Measurements from ENCODE around the gene EN2. TPM values are rescaled to one million over a fixed set of nuclear protein-coding genes. Genes with fewer than 3 reads are reported as not detected.

The EN2 gene
- total RNA-seq, 4 donors from 2014 or later, result 0.21 to 0.56 (median 0.34) TPM; not detected in 1

DNA sequence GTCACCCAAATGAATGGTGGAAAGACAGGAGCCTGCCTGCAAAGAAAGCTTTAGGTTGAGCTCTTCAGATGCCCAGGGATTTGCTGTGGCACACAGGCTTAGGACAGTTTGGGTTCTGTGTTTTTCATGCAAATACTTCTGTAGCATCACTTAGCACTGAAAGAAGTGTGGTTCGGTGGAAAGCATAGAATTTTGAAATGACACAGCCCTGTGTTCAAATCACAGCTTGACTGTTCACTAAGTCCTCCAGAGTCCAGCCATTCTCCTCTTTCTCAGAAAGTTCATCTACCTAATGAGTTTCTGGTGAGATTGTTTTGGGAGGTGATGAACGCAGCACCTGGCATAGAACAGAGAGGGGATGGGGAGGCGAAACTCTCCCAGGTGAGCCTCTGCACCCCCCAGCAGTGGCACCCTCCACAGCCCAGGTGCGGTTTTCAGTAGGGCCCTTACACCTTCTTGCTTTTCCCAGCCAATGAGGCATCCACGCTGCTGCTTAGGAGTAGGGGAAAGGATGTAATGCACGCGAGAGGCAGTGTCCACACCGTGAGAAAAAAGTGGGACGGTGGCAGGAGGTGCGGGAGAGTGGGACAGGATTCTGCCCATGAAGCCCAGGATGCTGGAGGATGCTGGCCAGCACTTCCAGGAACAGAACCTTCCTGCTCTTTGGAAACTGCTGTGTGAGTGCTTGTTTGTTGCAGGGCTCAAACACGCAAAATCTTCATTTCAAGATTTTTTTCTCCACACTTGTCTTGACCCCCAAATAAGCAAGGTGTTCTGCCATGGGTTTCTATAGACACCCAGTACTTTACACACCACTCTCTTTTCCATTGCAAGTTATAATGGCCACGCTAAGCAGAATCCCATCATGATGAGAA, 11.6 kb downstream of the EN2 start:
- no peak for DNase-seq (ENCODE audit: low spot score in 2 of 2)
- Histone ChIP-seq H3K36me3 (no peaks in the 10 kb centered on the region), H3K27ac (no peak overlapping the region), H3K27me3 (peaks cover 99% of the 10 kb centered on the region), H3K9me3 (no peaks in the 10 kb centered on the region), H3K4me1 (peaks cover 46% of the 10 kb centered on the region), H3K4me3 (no peak overlapping the region)
- no peak for TF ChIP-seq POLR2A (IDR thresholded peaks at IDR 0.05)
- TF ChIP-seq EP300 (IDR thresholded peaks at IDR 0.05), result no peak
- TF ChIP-seq POLR2AphosphoS5 (IDR thresholded peaks at IDR 0.05), result no peak
- TF ChIP-seq, protein P1, sequence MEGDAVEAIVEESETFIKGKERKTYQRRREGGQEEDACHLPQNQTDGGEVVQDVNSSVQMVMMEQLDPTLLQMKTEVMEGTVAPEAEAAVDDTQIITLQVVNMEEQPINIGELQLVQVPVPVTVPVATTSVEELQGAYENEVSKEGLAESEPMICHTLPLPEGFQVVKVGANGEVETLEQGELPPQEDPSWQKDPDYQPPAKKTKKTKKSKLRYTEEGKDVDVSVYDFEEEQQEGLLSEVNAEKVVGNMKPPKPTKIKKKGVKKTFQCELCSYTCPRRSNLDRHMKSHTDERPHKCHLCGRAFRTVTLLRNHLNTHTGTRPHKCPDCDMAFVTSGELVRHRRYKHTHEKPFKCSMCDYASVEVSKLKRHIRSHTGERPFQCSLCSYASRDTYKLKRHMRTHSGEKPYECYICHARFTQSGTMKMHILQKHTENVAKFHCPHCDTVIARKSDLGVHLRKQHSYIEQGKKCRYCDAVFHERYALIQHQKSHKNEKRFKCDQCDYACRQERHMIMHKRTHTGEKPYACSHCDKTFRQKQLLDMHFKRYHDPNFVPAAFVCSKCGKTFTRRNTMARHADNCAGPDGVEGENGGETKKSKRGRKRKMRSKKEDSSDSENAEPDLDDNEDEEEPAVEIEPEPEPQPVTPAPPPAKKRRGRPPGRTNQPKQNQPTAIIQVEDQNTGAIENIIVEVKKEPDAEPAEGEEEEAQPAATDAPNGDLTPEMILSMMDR (IDR thresholded peaks at IDR 0.05), result no peak
- WGBS, result 13% methylated on average over 12 of the region's 12 CpGs

DNA sequence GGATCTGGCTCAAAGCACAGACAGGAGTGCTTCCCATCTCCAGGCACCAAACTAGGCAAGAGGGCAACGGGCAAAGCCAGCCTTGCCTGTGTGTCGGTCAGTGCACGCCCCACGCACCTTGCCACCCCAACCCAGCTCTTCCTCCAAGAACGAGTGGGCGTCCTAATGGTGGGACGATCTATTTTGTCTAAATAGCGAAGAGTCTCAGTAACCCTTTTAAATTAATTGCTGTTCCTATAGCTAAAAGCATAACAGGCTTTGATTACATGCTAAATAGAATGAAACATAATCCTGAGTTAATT, 12.2 kb downstream of the EN2 start:
- no peaks in the 10 kb centered on the region for H3K36me3 ChIP-seq
- H3K9me3 ChIP-seq, result no peaks in the 10 kb centered on the region
- no peak overlapping the region for H3K4me3 ChIP-seq
- peaks cover 46% of the 10 kb centered on the region for H3K4me1 ChIP-seq
- 32% methylated on average over 8 of the region's 8 CpGs for WGBS
- H3K27me3 ChIP-seq, result peaks cover 99% of the 10 kb centered on the region
- no peak for DNase-seq (ENCODE audit: low spot score in 2 of 2)
- TF ChIP-seq POLR2A (IDR thresholded peaks at IDR 0.05), result no peak
- TF ChIP-seq EP300 (IDR thresholded peaks at IDR 0.05), result no peak
- TF ChIP-seq POLR2AphosphoS5 (IDR thresholded peaks at IDR 0.05), result no peak
- TF ChIP-seq, protein P1 (IDR thresholded peaks at IDR 0.05), result no peak
- no peak overlapping the region for H3K27ac ChIP-seq

DNA sequence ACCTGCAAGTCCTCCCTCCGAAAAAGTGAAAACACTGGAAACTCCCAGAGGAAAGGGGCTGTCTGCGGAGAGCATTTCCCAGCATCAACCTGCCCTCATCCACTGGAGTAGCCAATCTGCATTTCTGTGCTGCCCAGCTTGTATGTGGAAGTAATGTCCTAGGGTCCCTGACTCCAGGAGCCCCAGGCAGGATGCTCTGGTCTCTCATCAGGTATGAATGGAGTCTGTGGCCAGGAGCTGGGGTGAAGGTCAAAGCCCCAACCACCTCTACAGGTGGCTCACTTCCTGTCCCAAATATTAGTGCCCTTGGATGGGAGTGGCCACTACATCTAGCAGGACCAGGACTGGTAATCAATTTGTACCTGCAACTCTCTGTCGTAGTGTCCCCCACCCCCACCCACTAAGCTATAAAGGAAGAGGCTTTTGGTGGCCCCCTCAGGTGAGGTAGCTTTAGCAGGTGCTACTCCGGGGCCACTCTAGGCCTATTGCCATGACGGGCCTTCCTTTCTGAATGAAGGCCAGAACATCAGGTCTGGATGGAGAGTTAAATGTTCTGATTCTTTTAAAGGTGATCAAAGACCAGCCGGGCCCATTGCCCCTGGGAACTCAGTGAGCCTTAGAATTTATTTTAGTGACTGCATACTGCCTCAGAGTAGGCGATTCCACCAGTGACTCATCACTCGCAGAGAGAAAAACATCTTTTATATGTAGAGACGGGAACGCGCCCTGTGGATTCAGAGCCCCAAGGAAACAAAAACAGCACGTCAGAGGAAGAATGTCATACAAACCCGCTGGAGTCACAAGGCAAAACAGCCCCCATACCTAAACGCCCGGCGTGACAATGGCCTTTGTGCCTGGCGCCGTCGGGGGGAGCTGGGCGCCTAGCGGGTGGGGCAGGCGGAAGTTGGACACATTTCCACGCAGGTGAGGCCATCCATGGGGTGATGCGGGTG, 13.0 kb downstream of the EN2 start:
- DNase-seq (ENCODE audit: low spot score in 2 of 2), result peak in 1 of 2 donors; percentile 49
- H3K9me3 ChIP-seq, result no peaks in the 10 kb centered on the region
- no peak for TF ChIP-seq POLR2AphosphoS5 (IDR thresholded peaks at IDR 0.05)
- no peak for TF ChIP-seq EP300 (IDR thresholded peaks at IDR 0.05)
- TF ChIP-seq POLR2A (IDR thresholded peaks at IDR 0.05), result no peak
- TF ChIP-seq, protein P1 (IDR thresholded peaks at IDR 0.05), result no peak
- no peak overlapping the region for H3K4me3 ChIP-seq
- peaks cover 46% of the 10 kb centered on the region for H3K4me1 ChIP-seq
- H3K36me3 ChIP-seq, result no peaks in the 10 kb centered on the region
- 8% methylated on average over 22 of the region's 24 CpGs for WGBS
- peaks cover 99% of the 10 kb centered on the region for H3K27me3 ChIP-seq
- no peak overlapping the region for H3K27ac ChIP-seq

DNA sequence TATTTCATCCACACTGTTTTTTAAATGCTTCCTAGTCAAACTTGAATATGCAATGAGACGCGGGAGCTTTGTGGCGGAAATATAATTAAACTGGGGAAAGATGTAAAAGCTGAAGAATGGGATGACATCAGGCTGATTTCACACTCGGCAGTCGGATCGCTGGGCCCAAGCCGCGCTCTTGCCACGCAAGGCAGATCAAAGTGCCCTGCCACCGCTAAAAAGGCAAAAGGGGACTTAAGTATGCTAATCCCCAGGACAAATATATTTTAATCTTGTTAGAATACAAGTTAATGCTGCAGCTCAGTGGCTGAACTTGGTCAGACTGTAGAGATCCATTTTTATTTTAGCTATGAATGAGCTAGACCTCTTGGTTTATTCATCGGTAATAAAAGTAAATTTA, 13.8 kb downstream of the EN2 start:
- H3K27me3 ChIP-seq, result peaks cover 99% of the 10 kb centered on the region

More for the DNA sequence above, 13.8 kb downstream of the EN2 start:
- H3K4me1 ChIP-seq, result peaks cover 38% of the 10 kb centered on the region
- H3K27ac ChIP-seq, result no peak overlapping the region
- H3K9me3 ChIP-seq, result no peaks in the 10 kb centered on the region
- WGBS, result 25% methylated on average over 11 of the region's 11 CpGs
- H3K4me3 ChIP-seq, result no peak overlapping the region
- TF ChIP-seq, protein P1 (IDR thresholded peaks at IDR 0.05), result no peak
- no peak for TF ChIP-seq EP300 (IDR thresholded peaks at IDR 0.05)
- TF ChIP-seq POLR2A (IDR thresholded peaks at IDR 0.05), result no peak
- TF ChIP-seq POLR2AphosphoS5 (IDR thresholded peaks at IDR 0.05), result no peak
- H3K36me3 ChIP-seq, result no peaks in the 10 kb centered on the region
- no peak for DNase-seq (ENCODE audit: low spot score in 2 of 2)

Measured in suprapubic skin (tissue), 4 donors.